PC-9 (cell line): ENCODE results near the gene CRACR2A. TPM values are rescaled to one million over a fixed set of nuclear protein-coding genes. Genes with fewer than 3 reads are reported as not detected.

Source experiments
- BruUV-seq: library from RNA; stranded (reverse); fragments of 400-500 nt; replicated peaks from 2 replicates; lab custom pipeline; 2021; lab: Mats Ljungman, UMichigan
- CTCF ChIA-PET: fragments of 300-600 bp; sonication (Branson Sonifier 250); formaldehyde crosslinking; loops from one replicate; lab custom pipeline; 2022; ENCODE audit warnings: antibody characterized with exemption; lab: Charles Lee
- POLR2A ChIA-PET: fragments of 300-600 bp; sonication (Branson Sonifier 250); formaldehyde crosslinking; loops from one replicate; lab custom pipeline; 2022; ENCODE audit warnings: antibody characterized with exemption; ENCODE audit not compliant: unreplicated experiment; lab: Charles Lee
- DNase-seq, 2 experiments: peaks; one replicate each; pipeline versions ENCODE4 v3.0.0 to v3.0.0-alpha.2; 2015 to 2022; ENCODE audit warnings: mixed read lengths in 1 of 2
- H2AFZ ChIP-seq: fragments of 200-600 bp; sonication (generic); 2 replicates; pipeline ENCODE4 v1.8.1; 2017; ENCODE audit warnings: antibody characterized with exemption
- H3F3A ChIP-seq: fragments of 200-600 bp; sonication (generic); 2 replicates; pipeline ENCODE4 v1.8.1; 2017; ENCODE audit warnings: antibody characterized with exemption, mild to moderate bottlenecking, low read depth; ENCODE audit not compliant: insufficient read depth
- H3K27ac ChIP-seq: fragments of 200-600 bp; sonication (generic); 2 replicates; pipeline ENCODE4 v1.6.1; 2016; ENCODE audit warnings: mixed run types
- H3K27me3 ChIP-seq: fragments of 200-600 bp; sonication (generic); 2 replicates; pipeline ENCODE4 v1.6.1; 2016; ENCODE audit warnings: low read depth, mixed run types; ENCODE audit not compliant: insufficient read depth
- H3K36me3 ChIP-seq: fragments of 200-600 bp; sonication (generic); 2 replicates; pipeline ENCODE4 v1.6.1; 2016; ENCODE audit warnings: low read depth, mixed run types
- H3K4me1 ChIP-seq: fragments of 200-600 bp; sonication (generic); replicated peaks from 2 replicates; pipeline ENCODE4 v1.6.1; 2016; ENCODE audit warnings: mixed run types; ENCODE audit not compliant: insufficient read depth
- H3K4me2 ChIP-seq: fragments of 200-600 bp; sonication (generic); 2 replicates; pipeline ENCODE4 v1.6.1; 2017; ENCODE audit warnings: mixed run types
- H3K4me3 ChIP-seq: fragments of 200-600 bp; sonication (generic); 2 replicates; pipeline ENCODE4 v1.6.1; 2016; ENCODE audit warnings: mixed run types
- H3K79me2 ChIP-seq: fragments of 200-600 bp; sonication (generic); 2 replicates; pipeline ENCODE4 v1.6.1; 2017; ENCODE audit warnings: low read depth, mixed run types
- H3K9me2 ChIP-seq: fragments of 200-600 bp; sonication (generic); 2 replicates; pipeline ENCODE4 v1.8.1; 2017; ENCODE audit warnings: mild to moderate bottlenecking; ENCODE audit not compliant: insufficient read depth
- H3K9me3 ChIP-seq: fragments of 200-600 bp; sonication (generic); 2 replicates; pipeline ENCODE4 v1.8.1; 2016; ENCODE audit warnings: low read depth; ENCODE audit not compliant: insufficient read depth
- H4K20me1 ChIP-seq: fragments of 200-600 bp; sonication (generic); 2 replicates; pipeline ENCODE4 v1.8.1; 2017; ENCODE audit not compliant: insufficient read depth
- EZH2 ChIP-seq: fragments of 200-600 bp; sonication (generic); IDR thresholded peaks from 2 replicates; pipeline ENCODE4 v1.8.0; 2017; ENCODE audit warnings: antibody characterized with exemption, low read depth
- intact Hi-C: fragments of 100-400 bp; cut with micrococcal nuclease; formaldehyde crosslinking; loops from one replicate; pipeline ENCODE4 v1.10.0; 2022; ENCODE audit not compliant: unreplicated experiment
- total RNA-seq: library from RNA; stranded (reverse); gene quantifications from 2 replicates; pipeline ENCODE4 v1.2.3, GENCODE V29; 2021
- TF ChIP-seq, protein P1 (sequence below): fragments of 200-600 bp; sonication (generic); conservative IDR thresholded peaks from 2 replicates; pipeline ENCODE4 v1.6.1; 2017; ENCODE audit warnings: mixed run types, antibody characterized with exemption, mild to moderate bottlenecking, moderate library complexity

CRACR2A gene
- total RNA-seq, 1 experiment from 2014 or later, result not detected

DNA sequence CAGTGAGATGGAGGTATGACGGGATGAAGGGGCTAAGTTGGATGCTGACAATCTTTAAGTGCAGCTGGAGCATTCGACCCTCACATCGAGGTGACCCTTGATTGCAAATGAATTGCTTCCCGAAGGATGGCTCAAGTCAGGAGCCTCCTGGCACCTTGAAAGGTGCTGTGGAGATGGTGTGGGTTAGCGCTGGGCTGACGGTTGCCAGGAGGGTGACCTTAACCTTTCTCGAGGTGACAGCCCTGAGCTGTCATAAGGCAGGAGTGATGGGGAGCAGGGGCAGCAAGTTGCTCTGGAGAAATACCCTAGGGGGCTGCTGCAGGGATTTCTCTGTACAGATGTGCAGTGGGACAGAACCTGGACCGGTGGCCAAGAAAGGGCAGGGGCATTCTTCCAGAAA lies 122.8 kb downstream of the CRACR2A start:
- Histone ChIP-seq H2AFZ (no peak overlapping the region), H3K4me3 (no peak overlapping the region), H3K36me3 (no peaks in the 10 kb centered on the region), H3K9me3 (no peaks in the 10 kb centered on the region; the same call in 1 of the 2 replicates), H4K20me1 (no peaks in the 10 kb centered on the region), H3K79me2 (no peaks in the 10 kb centered on the region), H3K4me1 (no peaks in the 10 kb centered on the region), H3F3A (no peaks in the 10 kb centered on the region), H3K9me2 (no peaks in the 10 kb centered on the region), H3K4me2 (no peak overlapping the region), H3K27ac (no peak overlapping the region), H3K27me3 (peaks cover 90% of the 10 kb centered on the region)
- no peak for DNase-seq
- TF ChIP-seq, protein P1, sequence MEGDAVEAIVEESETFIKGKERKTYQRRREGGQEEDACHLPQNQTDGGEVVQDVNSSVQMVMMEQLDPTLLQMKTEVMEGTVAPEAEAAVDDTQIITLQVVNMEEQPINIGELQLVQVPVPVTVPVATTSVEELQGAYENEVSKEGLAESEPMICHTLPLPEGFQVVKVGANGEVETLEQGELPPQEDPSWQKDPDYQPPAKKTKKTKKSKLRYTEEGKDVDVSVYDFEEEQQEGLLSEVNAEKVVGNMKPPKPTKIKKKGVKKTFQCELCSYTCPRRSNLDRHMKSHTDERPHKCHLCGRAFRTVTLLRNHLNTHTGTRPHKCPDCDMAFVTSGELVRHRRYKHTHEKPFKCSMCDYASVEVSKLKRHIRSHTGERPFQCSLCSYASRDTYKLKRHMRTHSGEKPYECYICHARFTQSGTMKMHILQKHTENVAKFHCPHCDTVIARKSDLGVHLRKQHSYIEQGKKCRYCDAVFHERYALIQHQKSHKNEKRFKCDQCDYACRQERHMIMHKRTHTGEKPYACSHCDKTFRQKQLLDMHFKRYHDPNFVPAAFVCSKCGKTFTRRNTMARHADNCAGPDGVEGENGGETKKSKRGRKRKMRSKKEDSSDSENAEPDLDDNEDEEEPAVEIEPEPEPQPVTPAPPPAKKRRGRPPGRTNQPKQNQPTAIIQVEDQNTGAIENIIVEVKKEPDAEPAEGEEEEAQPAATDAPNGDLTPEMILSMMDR, result no peak
- TF ChIP-seq EZH2, result no peak
- POLR2A ChIA-PET, result no interaction called here
- CTCF ChIA-PET, result no interaction called here
- BruUV-seq, result no TSS peak
- intact Hi-C loops, result no loop called here

DNA sequence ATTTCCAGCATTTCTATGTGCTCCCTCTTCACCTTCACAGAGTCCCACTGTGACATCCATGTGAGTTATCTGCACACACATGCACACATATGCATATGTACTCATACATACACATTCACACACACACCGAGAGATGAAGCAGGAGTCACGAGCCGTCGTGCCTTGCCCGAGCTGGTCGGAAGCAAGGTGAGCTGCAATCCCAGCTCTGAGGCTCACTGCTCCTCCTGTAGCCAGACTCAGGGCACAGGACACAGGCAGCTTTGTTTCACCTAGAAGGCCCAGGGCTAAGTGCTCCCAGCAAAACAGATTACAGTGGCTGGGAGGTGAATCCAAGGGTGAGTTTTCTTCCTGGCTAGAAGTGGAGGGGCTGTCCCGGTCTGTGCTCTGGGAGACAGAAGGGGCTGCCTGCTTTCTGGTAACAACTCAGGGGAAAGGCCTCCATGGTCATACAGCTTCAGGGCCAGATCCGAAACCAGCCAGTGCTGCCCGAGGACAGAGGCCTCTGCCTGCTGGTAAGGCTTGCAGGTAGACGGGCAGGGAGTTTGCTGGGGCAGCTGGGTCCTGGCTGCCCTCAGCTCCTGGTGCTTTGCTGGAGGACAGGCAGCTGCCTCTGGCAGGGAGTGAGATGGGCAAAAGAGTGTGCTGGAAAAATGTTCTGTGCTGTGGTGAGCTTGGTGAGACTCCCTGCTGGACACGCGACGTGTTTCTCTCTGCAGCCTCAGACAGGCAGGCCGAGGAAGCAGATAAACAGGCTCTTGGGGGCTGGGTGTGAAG lies 123.7 kb downstream of the CRACR2A start:
- no peaks in the 10 kb centered on the region for H4K20me1 ChIP-seq
- no peak overlapping the region for H3K27ac ChIP-seq
- ChIA-PET CTCF (no interaction called here), POLR2A (no interaction called here)
- intact Hi-C loops, result no loop called here
- peaks cover 91% of the 10 kb centered on the region for H3K27me3 ChIP-seq
- no peaks in the 10 kb centered on the region for H3K79me2 ChIP-seq
- BruUV-seq, result no TSS peak
- no peak overlapping the region for H3K4me2 ChIP-seq
- no peaks in the 10 kb centered on the region for H3K36me3 ChIP-seq
- no peaks in the 10 kb centered on the region for H3F3A ChIP-seq
- H3K4me1 ChIP-seq, result no peaks in the 10 kb centered on the region
- TF ChIP-seq EZH2, result no peak
- TF ChIP-seq, protein P1, result no peak
- no peaks in the 10 kb centered on the region; the same call in 1 of the 2 replicates for H3K9me3 ChIP-seq
- no peak overlapping the region for H2AFZ ChIP-seq
- H3K9me2 ChIP-seq, result no peaks in the 10 kb centered on the region
- no peak for DNase-seq
- no peak overlapping the region for H3K4me3 ChIP-seq

DNA sequence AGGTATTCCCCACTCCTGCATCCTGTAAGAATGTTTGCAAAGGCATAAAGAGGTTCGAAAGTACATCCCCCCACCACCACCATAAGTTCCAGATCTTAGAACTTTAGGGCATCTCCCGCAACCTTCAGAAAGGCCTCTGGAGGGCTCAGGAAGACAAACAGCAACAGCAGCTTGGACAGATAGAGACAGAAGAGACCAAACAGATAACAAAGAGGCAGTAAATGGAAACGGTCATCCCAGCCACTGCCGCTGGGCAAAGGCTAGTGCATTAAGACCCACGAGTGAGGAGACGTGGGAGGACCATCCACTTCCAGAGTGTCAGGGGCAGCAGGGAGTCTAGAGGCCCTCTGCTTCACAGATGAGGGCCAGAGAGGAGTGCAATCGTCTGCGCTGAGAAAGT lies 124.3 kb downstream of the CRACR2A start:
- H3K4me1 ChIP-seq, result no peaks in the 10 kb centered on the region
- no peak overlapping the region for H3K27ac ChIP-seq
- peaks cover 91% of the 10 kb centered on the region for H3K27me3 ChIP-seq
- ChIA-PET CTCF (no interaction called here), POLR2A (no interaction called here)
- no peaks in the 10 kb centered on the region for H3K79me2 ChIP-seq
- TF ChIP-seq, protein P1, result no peak
- TF ChIP-seq EZH2, result no peak
- H3K4me2 ChIP-seq, result no peak overlapping the region
- H3K36me3 ChIP-seq, result no peaks in the 10 kb centered on the region
- no peak overlapping the region for H2AFZ ChIP-seq
- no TSS peak for BruUV-seq
- intact Hi-C loops, result no loop called here
- no peak for DNase-seq
- no peaks in the 10 kb centered on the region for H4K20me1 ChIP-seq
- H3K4me3 ChIP-seq, result no peak overlapping the region
- H3F3A ChIP-seq, result no peaks in the 10 kb centered on the region
- no peaks in the 10 kb centered on the region; the same call in 1 of the 2 replicates for H3K9me3 ChIP-seq
- no peaks in the 10 kb centered on the region for H3K9me2 ChIP-seq
